ENCODE data around the gene SYNGR3. TPM values are rescaled to one million over a fixed set of nuclear protein-coding genes. Genes with fewer than 3 reads are reported as not detected.
A peak's percentile ranks its signal among the peaks of the same experiment; 100 is the strongest.

Gene SYNGR3
- total RNA-seq, 2 donors from 2014 or later, result 4.0 to 16.1 TPM

GRCh38 chr16:1983544-1984346 is 6.0 kb upstream of the SYNGR3 start, which contains the start of gene GFER:
Gene GFER (plus strand): TSS chr16:1984193. CDS start chr16:1984219, 26 bp downstream.
- no peaks in the 10 kb centered on the region for H3K27me3 ChIP-seq (replicated peaks; ENCODE audit: insufficient read depth)
- H3K4me3 ChIP-seq, result peak within 1 kb of the TSS; percentile 81 to 82
- WGBS, result under 1% methylated on average over 72 of the region's 109 CpGs
- H3K36me3 ChIP-seq, result peaks cover 0 to 10% of the 10 kb centered on the region in 2 donors
- TF ChIP-seq, protein P1, sequence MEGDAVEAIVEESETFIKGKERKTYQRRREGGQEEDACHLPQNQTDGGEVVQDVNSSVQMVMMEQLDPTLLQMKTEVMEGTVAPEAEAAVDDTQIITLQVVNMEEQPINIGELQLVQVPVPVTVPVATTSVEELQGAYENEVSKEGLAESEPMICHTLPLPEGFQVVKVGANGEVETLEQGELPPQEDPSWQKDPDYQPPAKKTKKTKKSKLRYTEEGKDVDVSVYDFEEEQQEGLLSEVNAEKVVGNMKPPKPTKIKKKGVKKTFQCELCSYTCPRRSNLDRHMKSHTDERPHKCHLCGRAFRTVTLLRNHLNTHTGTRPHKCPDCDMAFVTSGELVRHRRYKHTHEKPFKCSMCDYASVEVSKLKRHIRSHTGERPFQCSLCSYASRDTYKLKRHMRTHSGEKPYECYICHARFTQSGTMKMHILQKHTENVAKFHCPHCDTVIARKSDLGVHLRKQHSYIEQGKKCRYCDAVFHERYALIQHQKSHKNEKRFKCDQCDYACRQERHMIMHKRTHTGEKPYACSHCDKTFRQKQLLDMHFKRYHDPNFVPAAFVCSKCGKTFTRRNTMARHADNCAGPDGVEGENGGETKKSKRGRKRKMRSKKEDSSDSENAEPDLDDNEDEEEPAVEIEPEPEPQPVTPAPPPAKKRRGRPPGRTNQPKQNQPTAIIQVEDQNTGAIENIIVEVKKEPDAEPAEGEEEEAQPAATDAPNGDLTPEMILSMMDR (IDR thresholded peaks at IDR 0.05), result peak in 2 of 4 experiments; percentile 10 to 27
- TF ChIP-seq POLR2A (IDR thresholded peaks at IDR 0.05), result no peak
- no peaks in the 10 kb centered on the region for H3K9me3 ChIP-seq
- no peaks in the 10 kb centered on the region for H3K4me1 ChIP-seq (replicated peaks)
- peak; percentile 75 for DNase-seq (ENCODE audit: low spot score)
- H3K27ac ChIP-seq, result peak within 1 kb of the TSS; percentile 70 to 73
- intact Hi-C loops (cut with DNase I), result no loop called here

DNA sequence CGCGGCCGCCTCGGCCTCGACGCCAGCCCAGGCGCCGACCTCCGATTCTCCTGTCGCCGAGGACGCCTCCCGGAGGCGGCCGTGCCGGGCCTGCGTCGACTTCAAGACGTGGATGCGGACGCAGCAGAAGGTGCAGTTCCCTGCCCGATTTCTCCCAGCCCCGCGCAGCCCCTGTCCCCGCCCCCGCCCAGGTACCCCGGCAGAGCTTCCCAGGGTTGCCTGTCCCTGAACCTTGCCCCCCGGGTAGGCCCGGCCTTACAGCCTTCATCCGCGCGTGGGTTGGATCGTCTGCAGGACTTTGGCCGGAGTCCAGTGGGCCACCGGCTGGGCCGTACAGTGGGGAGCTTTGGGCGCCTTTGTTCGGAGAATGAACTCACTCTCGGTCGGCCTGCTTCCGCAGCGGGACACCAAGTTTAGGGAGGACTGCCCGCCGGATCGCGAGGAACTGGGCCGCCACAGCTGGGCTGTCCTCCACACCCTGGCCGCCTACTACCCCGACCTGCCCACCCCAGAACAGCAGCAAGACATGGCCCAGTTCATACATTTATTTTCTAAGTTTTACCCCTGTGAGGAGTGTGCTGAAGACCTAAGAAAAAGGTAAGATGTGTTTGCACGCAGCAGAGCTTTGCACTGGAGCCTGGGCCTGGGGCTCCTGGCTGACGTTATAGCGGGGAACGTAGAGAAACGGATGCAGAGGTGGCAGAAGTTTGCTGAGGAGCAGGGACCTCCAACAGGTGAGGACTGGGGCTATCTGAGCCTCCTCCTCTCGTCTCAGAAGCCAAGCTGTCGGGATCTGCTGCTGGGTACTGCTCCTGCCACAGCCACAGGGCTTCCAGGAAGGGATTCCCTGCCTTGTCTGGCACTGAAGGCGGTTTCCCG is 5.2 kb upstream of the SYNGR3 start:
- no peaks in the 10 kb centered on the region for H3K27me3 ChIP-seq (replicated peaks; ENCODE audit: insufficient read depth)
- no peaks in the 10 kb centered on the region for H3K4me1 ChIP-seq (replicated peaks)
- DNase-seq (ENCODE audit: low spot score), result no peak
- peak overlapping the region; percentile 70 to 73 for H3K27ac ChIP-seq
- H3K9me3 ChIP-seq, result no peaks in the 10 kb centered on the region
- intact Hi-C loops (cut with DNase I), result no loop called here
- WGBS, result 8% methylated on average over 46 of the region's 58 CpGs
- H3K4me3 ChIP-seq, result peak overlapping the region; percentile 81 to 82
- TF ChIP-seq POLR2AphosphoS5 (IDR thresholded peaks at IDR 0.05), result no peak
- TF ChIP-seq, protein P1 (IDR thresholded peaks at IDR 0.05), result no peak
- TF ChIP-seq POLR2A (IDR thresholded peaks at IDR 0.05), result no peak
- peaks cover 0 to 10% of the 10 kb centered on the region in 2 donors for H3K36me3 ChIP-seq

GRCh38 chr16:1985466-1986150 is 4.2 kb upstream of the SYNGR3 start:
- WGBS, result 83% methylated on average over 14 of the region's 14 CpGs
- intact Hi-C loops (cut with DNase I), result no loop called here
- TF ChIP-seq POLR2A (IDR thresholded peaks at IDR 0.05) (no peak), POLR2AphosphoS5 (IDR thresholded peaks at IDR 0.05) (no peak)
- TF ChIP-seq, protein P1 (IDR thresholded peaks at IDR 0.05), result no peak
- H3K9me3 ChIP-seq, result no peaks in the 10 kb centered on the region
- H3K27ac ChIP-seq, result no peak overlapping the region
- peaks cover 2% of the 10 kb centered on the region for H3K4me1 ChIP-seq (replicated peaks)
- no peaks in the 10 kb centered on the region for H3K27me3 ChIP-seq (replicated peaks; ENCODE audit: insufficient read depth)
- DNase-seq (ENCODE audit: low spot score), result no peak
- H3K36me3 ChIP-seq, result peaks cover 0 to 10% of the 10 kb centered on the region in 2 donors
- no peak overlapping the region for H3K4me3 ChIP-seq

- H3K27ac ChIP-seq, result no peak overlapping the region
- 91% methylated on average over 9 of the region's 10 CpGs for WGBS
- H3K4me1 ChIP-seq (replicated peaks), result peaks cover 6% of the 10 kb centered on the region
- no peak for DNase-seq (ENCODE audit: low spot score)
- H3K4me3 ChIP-seq, result no peak overlapping the region
- H3K27me3 ChIP-seq (replicated peaks; ENCODE audit: insufficient read depth), result no peaks in the 10 kb centered on the region
- TF ChIP-seq POLR2AphosphoS5 (IDR thresholded peaks at IDR 0.05), result no peak
- TF ChIP-seq POLR2A (IDR thresholded peaks at IDR 0.05), result no peak
- TF ChIP-seq, protein P1 (IDR thresholded peaks at IDR 0.05), result no peak
- intact Hi-C loops (cut with DNase I), result no loop called here
- H3K36me3 ChIP-seq, result peaks cover 0 to 10% of the 10 kb centered on the region in 2 donors
- no peaks in the 10 kb centered on the region for H3K9me3 ChIP-seq
Observed at GRCh38 chr16:1987198-1987597, 2.6 kb upstream of the SYNGR3 start.

Measured in prostate gland (tissue), 2 donors.